Erythroblast (primary cell): ENCODE measurements around the gene ADK.

Experiments used
- GATA1 ChIP-seq: IDR thresholded peaks from 2 replicates; pipeline ENCODE4 v1.6.1; 2011; ENCODE audit warnings: low read depth, mild to moderate bottlenecking, control low read depth, low read length, moderate library complexity
- POLR2A ChIP-seq: IDR thresholded peaks from 2 replicates; pipeline ENCODE4 v1.6.1; 2011; ENCODE audit warnings: mild to moderate bottlenecking, low read length

DNA sequence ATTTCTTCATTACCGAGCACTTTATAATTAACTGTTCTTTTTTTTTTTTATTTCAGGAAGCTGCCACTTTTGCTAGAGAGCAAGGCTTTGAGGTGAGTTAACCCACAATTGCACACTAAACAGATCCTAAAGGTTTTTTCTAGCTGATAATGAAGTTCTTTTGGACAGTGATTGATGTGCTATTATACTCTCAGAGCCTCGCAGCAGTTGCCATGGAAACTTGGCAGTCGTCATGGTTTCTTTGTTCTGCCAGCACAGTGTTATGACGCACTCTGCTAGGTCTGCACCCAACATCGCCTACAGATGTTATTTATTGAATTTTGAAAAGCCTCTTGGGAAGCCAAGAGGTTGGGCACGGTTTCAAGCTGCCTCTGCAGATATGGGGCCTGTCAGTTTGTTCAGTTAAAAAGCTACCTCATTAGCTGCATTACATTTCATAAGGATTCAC is 438.2 kb downstream of the ADK start:
- TF ChIP-seq POLR2A, result no peak
- TF ChIP-seq GATA1, result no peak
